Measurements from ENCODE around the gene LGI2.

- no peak for TF ChIP-seq CTCF (conservative IDR thresholded peaks at IDR 0.05 in 1 of 2, IDR thresholded peaks at IDR 0.05 in 1 of 2; ENCODE audit: extremely low read depth in 1 of 2, insufficient read depth in 1 of 2, low read depth in 1 of 2, low read length in 2 of 2)
- TF ChIP-seq EZH2 (IDR thresholded peaks at IDR 0.05; ENCODE audit: borderline replicate concordance, low read length): no peak
Observed at GRCh38 chr4:24968992-24969391, 61.8 kb downstream of the LGI2 start.
